GM18519 (cell line): ENCODE data around the gene OR1I1.
"Not testable (repeated sequence)": the region's sequence is repeated elsewhere in the genome, so short reads cannot be mapped to it uniquely, and the experiment has no call there.

Experiments used
- ATAC-seq: cut with Tn5 transposase; IDR thresholded peaks from one replicate; pipeline ENCODE4 v1.9.1; 2021; ENCODE audit warnings: mild to moderate bottlenecking, moderate library complexity; ENCODE audit not compliant: unreplicated experiment, low FRiP score

Gene OR1I1, protein sequence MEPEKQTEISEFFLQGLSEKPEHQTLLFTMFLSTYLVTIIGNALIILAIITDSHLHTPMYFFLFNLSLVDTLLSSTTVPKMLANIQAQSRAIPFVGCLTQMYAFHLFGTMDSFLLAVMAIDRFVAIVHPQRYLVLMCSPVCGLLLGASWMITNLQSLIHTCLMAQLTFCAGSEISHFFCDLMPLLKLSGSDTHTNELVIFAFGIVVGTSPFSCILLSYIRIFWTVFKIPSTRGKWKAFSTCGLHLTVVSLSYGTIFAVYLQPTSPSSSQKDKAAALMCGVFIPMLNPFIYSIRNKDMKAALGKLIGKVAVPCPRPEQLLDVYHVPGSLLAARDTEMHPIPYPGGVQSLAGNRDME

DNA sequence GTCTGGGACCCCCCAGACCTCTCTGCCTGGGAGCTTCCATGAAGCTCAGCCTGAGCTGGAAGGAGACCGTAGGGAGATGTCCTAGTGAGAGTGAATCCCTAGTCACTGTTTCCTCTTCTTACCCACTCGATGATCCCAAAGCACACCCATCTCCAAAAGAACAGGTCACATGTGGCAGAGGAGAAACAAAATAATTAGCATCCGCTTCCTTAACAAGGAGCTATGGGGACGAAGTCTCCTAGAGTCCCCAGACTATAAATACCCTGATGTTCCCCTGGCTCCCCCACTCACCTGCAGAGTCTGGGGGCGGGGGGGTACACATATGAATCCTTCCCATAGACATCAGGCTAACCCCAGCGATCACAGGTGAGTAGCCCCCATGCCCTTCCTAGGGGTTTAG lies at the start of gene OR1I1:
OR1I1 (plus strand) TSS at position 301 of the 400 bp plus-strand sequence. CDS start 4,855 bp downstream, outside the sequence.
- no peak for ATAC-seq

DNA sequence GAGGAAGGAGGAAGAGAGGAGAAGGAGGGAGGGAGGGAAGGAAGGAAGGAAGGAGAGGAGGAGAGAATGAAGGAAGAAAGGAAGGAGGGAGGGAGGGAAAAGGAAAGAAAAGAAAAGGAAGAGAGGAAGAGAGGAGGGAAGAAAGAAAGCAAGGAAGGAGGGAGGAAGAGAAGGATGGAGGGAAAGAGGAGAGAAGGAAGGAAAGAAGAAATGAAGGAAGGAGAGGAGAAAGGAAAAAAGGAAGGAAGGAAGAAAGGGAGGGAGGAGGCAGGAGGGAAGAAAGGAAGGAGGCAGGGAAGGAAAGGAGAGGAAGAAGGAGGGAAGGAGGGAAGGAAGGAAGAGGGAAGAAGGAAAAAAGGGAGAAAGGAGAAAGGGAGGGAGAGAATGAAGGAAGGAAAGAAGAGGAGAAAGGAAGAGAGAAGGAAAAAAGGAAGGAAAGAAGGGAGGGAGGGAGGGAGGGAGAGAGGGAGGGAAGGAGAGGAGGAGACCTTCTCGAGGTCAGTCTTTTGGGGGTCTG lies 46.2 kb upstream of the OR1I1 start:
- no peak for ATAC-seq

DNA sequence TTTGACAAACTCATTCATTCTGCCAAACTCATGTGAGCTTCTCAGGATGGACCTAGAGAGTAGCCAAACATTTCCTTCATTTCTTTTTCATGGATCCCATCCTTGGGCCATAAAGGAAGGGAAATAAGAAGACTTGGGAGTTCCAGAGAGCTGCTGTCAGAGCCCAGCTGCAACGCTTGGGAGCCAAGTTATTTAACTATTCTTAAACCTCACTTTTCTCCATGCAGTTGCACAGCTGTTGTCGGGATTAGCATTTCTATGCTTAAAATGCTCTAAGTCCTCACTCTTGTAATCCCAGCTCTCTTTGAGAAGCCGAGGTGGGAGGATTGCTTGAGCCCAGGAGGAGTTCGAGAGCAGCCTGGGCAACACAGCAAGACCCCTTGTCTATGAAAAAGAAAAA lies 44.4 kb upstream of the OR1I1 start:
- no peak for ATAC-seq

DNA sequence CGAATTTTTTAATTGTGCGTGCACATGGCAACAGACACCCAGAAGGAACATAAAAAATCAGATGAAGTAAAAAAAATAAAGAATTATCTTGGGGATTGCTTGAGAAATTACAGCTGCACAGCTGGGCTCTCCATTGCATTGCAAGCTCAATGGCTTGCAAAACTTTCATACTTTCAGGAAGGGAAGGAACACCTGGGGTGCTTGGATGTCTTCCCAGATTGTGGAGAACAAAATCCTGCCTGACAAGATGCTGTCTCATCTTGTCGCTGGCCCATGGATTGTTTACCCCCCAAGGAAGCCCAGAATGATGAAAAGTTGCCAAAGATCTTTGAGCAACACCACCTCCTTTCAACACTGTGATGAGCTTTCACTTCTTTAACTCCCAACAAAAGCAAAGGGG lies 43.7 kb upstream of the OR1I1 start:
- ATAC-seq = no peak

DNA sequence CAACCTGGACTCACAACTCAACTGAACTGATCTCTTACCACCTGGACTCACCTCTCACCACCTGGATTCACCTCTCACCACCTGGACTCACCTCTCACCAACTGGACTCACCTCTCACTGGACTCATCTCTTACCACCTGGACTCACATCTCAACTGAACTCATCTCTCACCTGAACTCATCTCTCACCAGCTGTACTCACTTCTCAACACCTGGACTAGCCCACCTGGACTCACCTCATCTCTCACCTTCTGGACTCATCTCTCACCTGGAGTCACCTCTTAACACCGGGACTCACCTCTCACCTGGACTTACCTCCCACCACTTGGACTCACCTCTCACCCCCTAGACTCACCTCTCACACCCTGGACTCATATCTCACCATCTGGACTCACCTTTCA lies 40.0 kb upstream of the OR1I1 start:
- ATAC-seq = no peak

DNA sequence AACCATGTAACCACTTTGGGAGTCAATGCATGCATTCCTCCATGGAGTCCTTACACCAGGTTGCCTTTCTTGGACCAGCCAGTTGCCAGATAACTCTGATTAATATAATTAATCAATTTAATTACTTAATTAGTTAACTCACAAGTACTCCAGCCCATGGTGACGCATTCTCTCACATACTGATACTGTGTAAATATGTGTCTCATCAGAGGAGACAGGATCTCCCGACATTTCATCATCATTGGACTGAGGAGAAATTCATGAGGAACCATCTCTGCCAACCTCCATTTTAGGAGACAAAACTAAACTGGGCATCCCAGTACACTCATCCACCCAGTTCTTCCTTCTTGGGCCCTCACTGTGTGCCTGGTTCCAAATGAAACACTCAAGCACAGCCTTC lies 39.2 kb upstream of the OR1I1 start:
- ATAC-seq = no peak

DNA sequence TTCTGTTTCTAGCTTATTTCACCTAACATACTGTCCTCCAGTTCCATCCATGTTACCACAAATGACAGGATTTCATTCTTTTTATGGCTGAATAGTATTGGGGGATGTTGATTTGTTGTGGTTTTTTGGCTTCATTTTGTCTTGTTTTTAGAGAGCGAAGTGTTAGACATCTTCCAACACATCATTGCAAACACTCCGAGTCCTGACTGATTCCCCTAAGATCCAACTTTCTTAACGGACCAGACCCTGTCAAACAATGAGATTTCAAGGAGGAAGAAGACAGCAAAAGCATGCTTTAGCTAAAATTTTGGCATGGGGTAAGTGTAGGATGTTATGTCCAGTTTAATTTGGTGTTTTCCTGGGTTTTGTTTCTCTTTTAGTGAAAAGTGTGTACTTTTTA lies 36.5 kb upstream of the OR1I1 start:
- ATAC-seq = no peak

DNA sequence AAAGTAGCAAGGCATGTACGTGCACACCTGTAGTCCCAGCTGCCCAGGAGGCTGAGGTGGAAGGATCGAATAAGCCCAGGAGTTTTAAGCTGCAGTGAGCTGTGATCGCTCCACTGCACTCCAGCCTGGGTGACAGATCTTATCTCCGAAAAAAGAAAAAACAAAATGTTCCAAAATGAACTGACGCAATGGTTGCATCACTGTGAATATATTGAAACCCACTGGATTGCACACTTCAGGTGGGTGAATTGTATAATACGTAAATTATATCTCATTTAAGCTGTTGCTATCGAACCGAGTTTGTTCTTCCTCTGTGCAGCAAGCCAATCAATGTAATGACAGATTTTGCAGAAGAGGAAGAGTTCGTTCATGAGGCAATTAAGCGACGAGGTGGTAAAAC lies 34.3 kb upstream of the OR1I1 start:
- no peak for ATAC-seq

DNA sequence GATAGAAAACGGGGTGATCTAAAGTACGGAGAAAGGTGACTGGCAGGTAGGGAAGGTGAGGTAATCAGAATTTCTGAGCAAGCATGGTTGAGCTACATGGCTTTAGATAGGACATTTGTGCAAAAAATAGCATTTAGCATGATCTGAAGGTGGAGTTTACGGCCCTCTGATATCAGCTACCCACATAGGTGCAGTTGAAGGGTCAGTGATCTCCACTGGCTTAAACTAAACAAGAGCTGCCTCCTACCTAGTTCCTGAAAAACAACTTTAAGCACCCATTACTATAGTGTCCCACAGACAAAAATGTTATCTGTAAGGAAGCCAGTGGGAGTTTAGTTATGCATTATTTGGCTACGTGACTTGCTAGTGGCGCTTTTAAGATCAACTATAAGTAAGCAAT lies 33.9 kb upstream of the OR1I1 start:
- ATAC-seq = no peak

DNA sequence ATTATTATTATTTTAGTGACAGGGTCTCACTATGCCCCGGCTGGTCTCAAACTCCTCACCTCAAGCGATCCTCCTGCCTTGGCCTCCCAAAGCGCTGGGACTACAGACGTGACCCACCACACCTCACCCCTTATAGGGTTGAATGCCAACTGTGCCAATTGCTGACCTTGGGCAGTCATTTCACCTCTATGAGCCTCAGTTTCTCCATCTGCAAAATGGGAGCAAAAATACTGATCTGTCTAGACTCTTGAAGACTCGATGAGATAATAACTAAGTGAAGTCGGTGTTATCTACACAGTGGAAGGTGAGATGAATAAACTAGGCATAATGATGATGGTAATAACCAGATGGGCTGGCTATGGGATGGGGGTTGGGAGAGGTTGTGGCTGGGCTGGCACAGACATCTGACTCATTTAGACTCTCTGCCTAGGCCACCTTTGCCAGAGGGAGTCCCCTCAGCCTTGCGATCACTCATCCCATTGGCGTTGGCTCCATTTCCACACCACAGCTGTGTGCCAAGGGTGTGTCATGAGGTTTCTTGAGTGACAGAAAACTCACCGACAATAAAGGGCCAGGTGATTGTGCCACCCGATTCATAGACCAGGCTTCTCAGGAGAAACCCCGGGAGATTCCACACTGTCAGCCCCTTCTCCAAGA lies 33.0 kb upstream of the OR1I1 start, which contains the start of gene CASP14:
CASP14 (plus strand) TSS at position 596 of the 657 bp plus-strand sequence. CDS start 2,772 bp downstream, outside the sequence.
- no peak for ATAC-seq

DNA sequence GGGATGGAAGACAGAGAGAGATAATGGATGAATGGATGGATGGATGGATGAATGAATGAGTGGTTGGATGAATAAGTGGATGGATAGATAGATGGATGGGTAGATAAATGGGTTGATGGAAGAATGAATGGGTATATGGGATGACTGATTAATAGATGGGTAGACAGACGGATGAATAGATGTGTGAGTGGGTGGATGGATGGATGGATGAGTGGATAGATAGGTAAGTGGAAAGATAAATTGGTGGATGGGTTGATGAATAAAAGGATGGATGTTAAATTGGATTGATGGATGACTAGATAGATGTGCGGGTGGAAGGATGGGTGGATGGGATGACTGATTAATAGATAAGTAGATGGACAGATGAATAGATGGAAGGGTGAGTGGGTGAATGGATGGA lies 31.4 kb upstream of the OR1I1 start:
- no peak for ATAC-seq

DNA sequence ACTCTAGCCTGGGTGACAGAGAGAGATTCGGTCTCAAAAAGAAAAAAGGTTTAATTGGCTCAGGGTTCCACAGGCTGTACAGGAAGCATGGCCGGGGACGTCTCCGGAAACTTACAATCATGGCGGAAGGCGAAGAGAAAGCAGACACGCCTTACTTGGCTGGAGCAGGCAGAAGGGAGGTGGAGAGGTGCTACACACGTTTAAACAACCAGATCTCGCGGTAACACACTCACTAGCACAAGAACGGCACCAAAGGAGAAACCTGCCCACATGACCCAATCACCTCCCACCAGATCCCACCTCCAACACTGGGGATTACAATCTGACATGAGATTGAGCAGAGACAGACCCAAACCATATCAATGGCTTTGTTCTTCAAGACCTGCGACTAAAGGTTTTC lies 20.0 kb upstream of the OR1I1 start:
- ATAC-seq = no peak

DNA sequence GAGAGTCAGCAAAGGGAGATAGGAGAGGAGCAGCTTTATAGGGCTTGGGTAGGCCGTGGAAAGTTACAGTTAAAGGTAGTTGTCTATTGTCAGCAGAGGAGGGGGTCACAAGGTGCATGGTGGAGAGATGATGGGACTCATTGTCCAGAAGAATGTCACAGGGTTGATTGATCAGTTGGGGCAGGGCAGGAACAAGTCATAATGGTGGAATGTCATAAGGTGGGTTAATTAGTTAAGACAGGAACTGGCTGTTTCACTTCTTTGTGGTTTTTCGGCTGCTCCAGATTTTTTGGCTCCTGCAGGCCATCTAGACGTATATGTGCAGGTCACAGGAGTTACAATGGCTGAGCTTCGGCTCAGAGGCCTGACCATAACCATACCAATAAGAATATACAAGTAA lies 11.6 kb upstream of the OR1I1 start:
- ATAC-seq = not testable (repeated sequence)

DNA sequence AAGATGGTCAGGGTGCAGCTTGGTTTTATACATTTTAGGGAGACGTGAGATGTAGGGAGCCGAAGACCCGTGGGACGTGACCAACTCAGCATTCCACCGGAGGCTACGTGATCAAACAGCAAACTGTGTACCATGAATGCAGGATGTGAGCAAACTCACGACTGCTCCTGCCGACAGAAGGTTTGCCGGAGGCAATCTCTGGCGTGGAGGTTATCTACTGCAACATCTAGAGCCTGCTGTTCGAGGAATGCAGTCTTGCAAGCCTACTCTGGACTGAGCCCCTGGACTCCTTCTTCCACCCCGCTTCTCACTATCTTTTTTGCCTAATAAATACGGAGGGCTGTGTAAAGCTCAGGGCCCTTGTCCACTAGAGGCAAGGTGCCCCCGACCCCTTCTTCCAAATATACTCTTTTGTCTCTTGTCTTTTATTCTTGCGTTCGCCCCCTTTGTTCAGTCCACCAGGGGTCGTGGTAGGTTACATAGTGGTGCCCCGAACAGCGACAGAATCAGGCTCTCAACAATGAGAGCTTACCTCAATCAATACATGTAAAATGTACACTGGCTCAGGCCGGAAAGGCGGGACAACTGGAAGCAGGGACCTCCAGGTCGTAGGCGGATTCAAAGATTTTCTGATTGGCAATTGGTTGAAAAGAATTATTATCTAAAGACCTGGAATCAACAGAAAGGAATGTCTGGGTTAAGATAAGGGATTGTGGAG lies 8.9 kb upstream of the OR1I1 start:
- no peak for ATAC-seq

DNA sequence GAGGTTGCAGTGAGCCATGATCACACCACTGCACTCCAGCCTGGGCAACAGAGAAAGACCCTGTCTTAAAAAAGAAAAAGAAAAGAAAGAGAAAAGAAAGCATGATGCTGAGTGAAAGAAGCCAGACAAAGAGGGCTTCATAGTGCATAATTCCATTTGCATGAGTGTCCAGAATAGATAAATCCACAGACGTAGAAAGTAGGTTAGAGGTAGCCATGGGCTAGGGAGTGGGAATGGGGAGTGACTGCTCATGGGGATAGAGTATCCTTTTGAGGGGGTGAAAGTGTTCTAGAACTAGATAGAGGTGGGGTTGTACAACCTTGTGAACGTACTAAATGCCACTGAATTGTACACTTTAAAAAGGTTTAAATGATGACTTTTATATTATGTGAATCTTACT lies 7.6 kb upstream of the OR1I1 start:
- ATAC-seq = no peak

DNA sequence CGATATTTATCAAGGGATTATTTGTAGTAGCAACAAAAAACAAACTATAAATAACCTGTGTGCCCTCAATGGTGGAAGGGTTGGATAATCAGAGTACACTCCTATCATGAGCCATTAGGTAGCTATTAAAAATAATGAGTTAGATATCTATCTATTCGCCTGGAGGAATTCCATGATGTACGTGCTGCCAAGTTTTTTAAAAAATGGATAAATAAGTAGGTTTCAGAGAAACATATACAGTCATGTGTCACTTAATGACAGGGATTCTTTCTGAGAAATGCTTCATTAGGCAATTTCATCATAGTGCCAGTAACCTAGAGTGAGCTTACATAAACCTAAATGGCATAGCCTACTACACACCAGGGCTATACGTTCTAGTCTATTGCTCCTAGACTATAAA lies 6.2 kb upstream of the OR1I1 start:
- ATAC-seq = no peak

DNA sequence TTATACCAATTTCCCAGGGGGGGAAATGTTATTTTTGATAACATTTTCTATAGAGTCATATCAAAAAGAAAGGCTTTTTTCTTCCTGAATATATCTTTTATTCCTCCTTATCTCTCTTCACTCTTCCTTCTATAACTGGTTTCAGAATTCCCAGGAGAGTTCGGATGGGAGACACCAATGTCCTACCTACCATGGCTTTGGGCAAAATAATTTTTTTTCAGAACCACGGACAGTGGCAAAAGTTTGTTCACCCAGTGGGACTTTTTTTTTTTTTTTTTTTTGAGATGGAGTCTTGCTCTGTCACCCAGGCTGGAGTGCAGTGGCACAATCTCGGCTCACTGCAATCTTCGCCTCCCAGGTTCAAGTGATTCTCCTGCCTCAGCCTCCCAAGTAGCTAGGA lies 2.0 kb upstream of the OR1I1 start:
- not testable (repeated sequence) for ATAC-seq

DNA sequence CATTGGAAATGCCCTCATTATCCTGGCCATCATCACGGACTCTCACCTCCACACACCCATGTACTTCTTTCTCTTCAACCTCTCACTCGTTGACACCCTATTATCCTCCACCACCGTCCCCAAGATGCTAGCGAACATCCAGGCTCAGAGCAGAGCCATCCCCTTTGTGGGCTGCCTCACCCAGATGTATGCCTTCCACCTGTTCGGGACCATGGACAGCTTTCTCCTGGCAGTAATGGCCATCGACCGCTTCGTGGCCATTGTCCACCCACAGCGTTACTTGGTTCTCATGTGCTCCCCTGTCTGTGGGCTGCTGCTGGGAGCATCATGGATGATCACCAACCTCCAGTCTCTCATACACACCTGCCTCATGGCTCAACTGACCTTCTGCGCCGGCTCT lies 5.2 kb downstream of the OR1I1 start:
- ATAC-seq = no peak

DNA sequence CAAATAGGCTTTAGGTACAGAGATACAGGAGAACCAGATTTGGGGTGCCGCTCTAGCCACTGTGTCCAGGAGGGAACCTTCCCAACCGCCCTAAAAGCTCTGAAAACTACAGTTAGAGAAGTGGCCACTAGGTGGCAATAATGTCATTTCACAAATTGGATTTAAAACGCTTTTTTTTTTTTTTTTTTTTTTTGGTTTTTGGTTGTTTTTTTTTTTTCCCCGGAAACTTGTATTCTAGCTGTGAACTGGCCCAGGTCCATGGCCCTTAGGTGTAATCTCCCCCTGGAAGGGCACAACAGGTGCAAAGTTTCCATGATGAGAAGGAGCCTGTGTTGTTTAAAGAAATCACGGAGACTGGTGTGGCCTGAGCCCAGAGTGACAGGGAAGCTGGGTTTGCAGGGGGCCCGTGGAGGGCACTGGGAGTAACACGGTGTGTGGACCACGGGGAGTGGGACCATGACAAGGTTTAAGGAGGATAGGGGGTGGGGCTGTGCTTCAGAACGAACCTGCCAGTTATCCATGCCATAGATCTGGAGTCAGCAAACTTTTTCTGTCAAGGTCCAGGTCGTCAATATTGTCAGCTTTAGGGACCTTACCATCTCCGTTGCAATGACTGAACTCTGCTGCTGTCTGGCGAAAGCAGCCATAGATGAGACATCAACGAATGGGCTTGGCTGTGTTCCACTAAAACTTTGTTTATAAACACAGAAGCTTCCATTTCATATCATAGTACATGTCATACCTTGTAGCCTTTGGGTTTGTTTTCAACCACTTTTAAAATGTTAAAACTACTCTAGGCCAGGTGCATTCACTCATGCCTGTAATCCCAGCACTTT lies 10.1 kb downstream of the OR1I1 start:
- no peak for ATAC-seq

DNA sequence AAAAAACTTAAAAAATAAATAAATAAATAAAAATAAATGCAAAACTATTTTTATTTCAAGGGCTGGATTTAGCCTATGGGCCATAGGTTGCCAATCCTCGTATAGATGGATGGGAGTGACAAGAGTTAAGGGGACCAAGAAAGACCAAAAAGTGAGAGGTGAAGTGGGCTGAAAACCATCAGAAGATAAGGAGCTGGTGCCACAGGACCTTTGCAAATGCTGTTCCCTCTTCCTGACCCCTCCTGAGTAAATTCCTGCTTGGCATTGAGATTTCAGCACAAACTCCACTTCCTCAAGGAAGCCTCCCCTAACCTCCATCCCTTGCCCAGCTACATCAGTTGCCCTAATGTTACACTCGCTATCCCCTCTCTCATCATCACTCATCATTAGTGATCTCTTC lies 11.0 kb downstream of the OR1I1 start:
- ATAC-seq = no peak
